ENCODE measurements around the gene LDB2.

The LDB2 gene

GRCh38 chr4:16843831-16844508 is 54.5 kb downstream of the LDB2 start:
- Histone ChIP-seq H3K4me3 (ENCODE audit: low read depth, low read length) (no peak overlapping the region), H3K27me3 (ENCODE audit: insufficient read depth, low read length) (no peaks in the 10 kb centered on the region), H3K79me2 (ENCODE audit: control insufficient read depth, insufficient read depth, low read length, unreplicated experiment) (no peaks in the 10 kb centered on the region), H3K36me3 (ENCODE audit: insufficient read depth, low read length) (no peaks in the 10 kb centered on the region), H3K27ac (ENCODE audit: low read depth, low read length) (no peak overlapping the region), H3K4me1 (ENCODE audit: control insufficient read depth, insufficient read depth, low read length, unreplicated experiment) (no peaks in the 10 kb centered on the region), H2AFZ (ENCODE audit: low read length, unreplicated experiment) (no peak overlapping the region)

GRCh38 chr4:16838226-16838875 is 60.1 kb downstream of the LDB2 start:
- Histone ChIP-seq H3K36me3 (ENCODE audit: insufficient read depth, low read length) (no peaks in the 10 kb centered on the region), H3K79me2 (ENCODE audit: control insufficient read depth, insufficient read depth, low read length, unreplicated experiment) (no peaks in the 10 kb centered on the region), H3K27ac (ENCODE audit: low read depth, low read length) (no peak overlapping the region), H3K4me1 (ENCODE audit: control insufficient read depth, insufficient read depth, low read length, unreplicated experiment) (no peaks in the 10 kb centered on the region), H2AFZ (ENCODE audit: low read length, unreplicated experiment) (no peak overlapping the region), H3K4me3 (ENCODE audit: low read depth, low read length) (no peak overlapping the region), H3K27me3 (ENCODE audit: insufficient read depth, low read length) (no peaks in the 10 kb centered on the region)

- no peak overlapping the region for H2AFZ ChIP-seq (ENCODE audit: low read length, unreplicated experiment)
- no peak overlapping the region for H3K27ac ChIP-seq (ENCODE audit: low read depth, low read length)
- no peaks in the 10 kb centered on the region for H3K79me2 ChIP-seq (ENCODE audit: control insufficient read depth, insufficient read depth, low read length, unreplicated experiment)
- H3K4me1 ChIP-seq (ENCODE audit: control insufficient read depth, insufficient read depth, low read length, unreplicated experiment): no peaks in the 10 kb centered on the region
- H3K27me3 ChIP-seq (ENCODE audit: insufficient read depth, low read length): no peaks in the 10 kb centered on the region; the same call in 1 of the 2 replicates
- no peaks in the 10 kb centered on the region for H3K36me3 ChIP-seq (ENCODE audit: insufficient read depth, low read length)
- H3K4me3 ChIP-seq (ENCODE audit: low read depth, low read length): no peak overlapping the region
Measured at GRCh38 chr4:16837475-16837874, 61.0 kb downstream of the LDB2 start.

- Histone ChIP-seq H3K27ac (ENCODE audit: low read depth, low read length) (no peak overlapping the region), H3K4me1 (ENCODE audit: control insufficient read depth, insufficient read depth, low read length, unreplicated experiment) (no peaks in the 10 kb centered on the region), H3K4me3 (ENCODE audit: low read depth, low read length) (no peak overlapping the region), H3K79me2 (ENCODE audit: control insufficient read depth, insufficient read depth, low read length, unreplicated experiment) (no peaks in the 10 kb centered on the region), H3K27me3 (ENCODE audit: insufficient read depth, low read length) (no peaks in the 10 kb centered on the region; the same call in 1 of the 2 replicates), H2AFZ (ENCODE audit: low read length, unreplicated experiment) (no peak overlapping the region), H3K36me3 (ENCODE audit: insufficient read depth, low read length) (no peaks in the 10 kb centered on the region)
Measured at GRCh38 chr4:16836324-16836723, 62.1 kb downstream of the LDB2 start.

- Histone ChIP-seq H3K36me3 (ENCODE audit: insufficient read depth, low read length) (no peaks in the 10 kb centered on the region), H3K4me1 (ENCODE audit: control insufficient read depth, insufficient read depth, low read length, unreplicated experiment) (no peaks in the 10 kb centered on the region), H2AFZ (ENCODE audit: low read length, unreplicated experiment) (no peak overlapping the region), H3K27ac (ENCODE audit: low read depth, low read length) (no peak overlapping the region), H3K79me2 (ENCODE audit: control insufficient read depth, insufficient read depth, low read length, unreplicated experiment) (no peaks in the 10 kb centered on the region), H3K27me3 (ENCODE audit: insufficient read depth, low read length) (no peaks in the 10 kb centered on the region; the same call in 1 of the 2 replicates), H3K4me3 (ENCODE audit: low read depth, low read length) (no peak overlapping the region)
Measured at GRCh38 chr4:16835597-16836247, 62.7 kb downstream of the LDB2 start.

GRCh38 chr4:16834814-16835213 is 63.6 kb downstream of the LDB2 start:
- Histone ChIP-seq H3K36me3 (ENCODE audit: insufficient read depth, low read length) (no peaks in the 10 kb centered on the region), H3K4me1 (ENCODE audit: control insufficient read depth, insufficient read depth, low read length, unreplicated experiment) (no peaks in the 10 kb centered on the region), H3K27ac (ENCODE audit: low read depth, low read length) (no peak overlapping the region), H3K4me3 (ENCODE audit: low read depth, low read length) (no peak overlapping the region), H3K79me2 (ENCODE audit: control insufficient read depth, insufficient read depth, low read length, unreplicated experiment) (no peaks in the 10 kb centered on the region), H2AFZ (ENCODE audit: low read length, unreplicated experiment) (no peak overlapping the region), H3K27me3 (ENCODE audit: insufficient read depth, low read length) (no peaks in the 10 kb centered on the region; the same call in 1 of the 2 replicates)

GRCh38 chr4:16833722-16834121 is 64.7 kb downstream of the LDB2 start:
- no peaks in the 10 kb centered on the region for H3K4me1 ChIP-seq (ENCODE audit: control insufficient read depth, insufficient read depth, low read length, unreplicated experiment)
- H3K79me2 ChIP-seq (ENCODE audit: control insufficient read depth, insufficient read depth, low read length, unreplicated experiment): no peaks in the 10 kb centered on the region
- no peaks in the 10 kb centered on the region for H3K36me3 ChIP-seq (ENCODE audit: insufficient read depth, low read length)
- H3K4me3 ChIP-seq (ENCODE audit: low read depth, low read length): no peak overlapping the region
- H3K27me3 ChIP-seq (ENCODE audit: insufficient read depth, low read length): peaks cover 4% of the 10 kb centered on the region; the same call in 1 of the 2 replicates
- no peak overlapping the region for H3K27ac ChIP-seq (ENCODE audit: low read depth, low read length)
- no peak overlapping the region for H2AFZ ChIP-seq (ENCODE audit: low read length, unreplicated experiment)

- no peaks in the 10 kb centered on the region for H3K4me1 ChIP-seq (ENCODE audit: control insufficient read depth, insufficient read depth, low read length, unreplicated experiment)
- no peak overlapping the region for H2AFZ ChIP-seq (ENCODE audit: low read length, unreplicated experiment)
- peaks cover 10% of the 10 kb centered on the region; the same call in 1 of the 2 replicates for H3K27me3 ChIP-seq (ENCODE audit: insufficient read depth, low read length)
- no peaks in the 10 kb centered on the region for H3K36me3 ChIP-seq (ENCODE audit: insufficient read depth, low read length)
- no peaks in the 10 kb centered on the region for H3K79me2 ChIP-seq (ENCODE audit: control insufficient read depth, insufficient read depth, low read length, unreplicated experiment)
- no peak overlapping the region for H3K27ac ChIP-seq (ENCODE audit: low read depth, low read length)
- no peak overlapping the region for H3K4me3 ChIP-seq (ENCODE audit: low read depth, low read length)
Measured at GRCh38 chr4:16830081-16830480, 68.4 kb downstream of the LDB2 start.

GRCh38 chr4:16827794-16828724 is 70.4 kb downstream of the LDB2 start:
- Histone ChIP-seq H3K36me3 (ENCODE audit: insufficient read depth, low read length) (no peaks in the 10 kb centered on the region), H3K27ac (ENCODE audit: low read depth, low read length) (no peak overlapping the region), H3K79me2 (ENCODE audit: control insufficient read depth, insufficient read depth, low read length, unreplicated experiment) (no peaks in the 10 kb centered on the region), H3K27me3 (ENCODE audit: insufficient read depth, low read length) (peaks cover 10% of the 10 kb centered on the region; the same call in 1 of the 2 replicates), H2AFZ (ENCODE audit: low read length, unreplicated experiment) (no peak overlapping the region), H3K4me3 (ENCODE audit: low read depth, low read length) (no peak overlapping the region), H3K4me1 (ENCODE audit: control insufficient read depth, insufficient read depth, low read length, unreplicated experiment) (no peaks in the 10 kb centered on the region)

GRCh38 chr4:16827045-16827444 is 71.4 kb downstream of the LDB2 start:
- Histone ChIP-seq H3K27me3 (ENCODE audit: insufficient read depth, low read length) (peaks cover 10% of the 10 kb centered on the region; the same call in 1 of the 2 replicates), H3K4me3 (ENCODE audit: low read depth, low read length) (no peak overlapping the region), H3K36me3 (ENCODE audit: insufficient read depth, low read length) (no peaks in the 10 kb centered on the region), H3K79me2 (ENCODE audit: control insufficient read depth, insufficient read depth, low read length, unreplicated experiment) (no peaks in the 10 kb centered on the region), H3K27ac (ENCODE audit: low read depth, low read length) (no peak overlapping the region), H2AFZ (ENCODE audit: low read length, unreplicated experiment) (no peak overlapping the region), H3K4me1 (ENCODE audit: control insufficient read depth, insufficient read depth, low read length, unreplicated experiment) (no peaks in the 10 kb centered on the region)
